Measurements from ENCODE around the gene C4BPA. TPM values are rescaled to one million over a fixed set of nuclear protein-coding genes. Genes with fewer than 3 reads are reported as not detected.

The C4BPA gene
- not detected in 3 replicates for total RNA-seq
- long read RNA-seq, result 0 reads

- H3K27ac Mint-ChIP-seq (ENCODE audit: unreplicated experiment), result no peak within 1 kb of the TSS
- no peaks in the 10 kb centered on the region for H3K4me1 Mint-ChIP-seq (ENCODE audit: low read depth)
- TF ChIP-seq CTCF (IDR thresholded peaks at IDR 0.05), result no peak
- peaks cover 46% of the 10 kb centered on the region for H3K27me3 Mint-ChIP-seq (ENCODE audit: low read depth)
- no peaks in the 10 kb centered on the region for H3K9me3 Mint-ChIP-seq (ENCODE audit: low read depth)
- no peaks in the 10 kb centered on the region for H3K36me3 Mint-ChIP-seq (ENCODE audit: low read depth)
- no peak for DNase-seq (ENCODE audit: low spot score)
- no peak within 1 kb of the TSS for H3K4me3 Mint-ChIP-seq (ENCODE audit: unreplicated experiment)
Observed at GRCh38 chr1:207103892-207104373, at the start of gene C4BPA. Gene C4BPA, plus strand, starts transcription at chr1:207104233. Its CDS starts 8,793 bp downstream, at chr1:207113026.

- Mint-ChIP-seq H3K4me1 (ENCODE audit: low read depth) (peaks cover 31% of the 10 kb centered on the region), H3K27me3 (ENCODE audit: low read depth) (no peaks in the 10 kb centered on the region), H3K36me3 (ENCODE audit: low read depth) (peaks cover 2% of the 10 kb centered on the region), H3K4me3 (ENCODE audit: unreplicated experiment) (no peak overlapping the region), H3K27ac (ENCODE audit: unreplicated experiment) (no peak overlapping the region), H3K9me3 (ENCODE audit: low read depth) (no peaks in the 10 kb centered on the region)
- TF ChIP-seq CTCF (IDR thresholded peaks at IDR 0.05), result no peak
- DNase-seq (ENCODE audit: low spot score), result no peak
Observed at GRCh38 chr1:207054491-207054890, 49.5 kb upstream of the C4BPA start.

GRCh38 chr1:207055386-207056001 lies 48.5 kb upstream of the C4BPA start:
- H3K36me3 Mint-ChIP-seq (ENCODE audit: low read depth), result peaks cover 2% of the 10 kb centered on the region
- peaks cover 27% of the 10 kb centered on the region for H3K4me1 Mint-ChIP-seq (ENCODE audit: low read depth)
- no peak for DNase-seq (ENCODE audit: low spot score)
- no peak for TF ChIP-seq CTCF (IDR thresholded peaks at IDR 0.05)
- no peak overlapping the region for H3K27ac Mint-ChIP-seq (ENCODE audit: unreplicated experiment)
- no peaks in the 10 kb centered on the region for H3K27me3 Mint-ChIP-seq (ENCODE audit: low read depth)
- no peaks in the 10 kb centered on the region for H3K9me3 Mint-ChIP-seq (ENCODE audit: low read depth)
- H3K4me3 Mint-ChIP-seq (ENCODE audit: unreplicated experiment), result no peak overlapping the region

GRCh38 chr1:207056673-207057072 lies 47.4 kb upstream of the C4BPA start:
- H3K4me3 Mint-ChIP-seq (ENCODE audit: unreplicated experiment), result no peak overlapping the region

GRCh38 chr1:207058252-207058651 lies 45.8 kb upstream of the C4BPA start:
- DNase-seq (ENCODE audit: low spot score), result no peak
- peaks cover 4% of the 10 kb centered on the region for H3K4me1 Mint-ChIP-seq (ENCODE audit: low read depth)
- H3K27me3 Mint-ChIP-seq (ENCODE audit: low read depth), result no peaks in the 10 kb centered on the region
- H3K27ac Mint-ChIP-seq (ENCODE audit: unreplicated experiment), result no peak overlapping the region
- no peak overlapping the region for H3K4me3 Mint-ChIP-seq (ENCODE audit: unreplicated experiment)
- TF ChIP-seq CTCF (IDR thresholded peaks at IDR 0.05), result no peak
- H3K9me3 Mint-ChIP-seq (ENCODE audit: low read depth), result no peaks in the 10 kb centered on the region
- H3K36me3 Mint-ChIP-seq (ENCODE audit: low read depth), result peaks cover 20% of the 10 kb centered on the region

More at GRCh38 chr1:207056673-207057072, 47.4 kb upstream of the C4BPA start:
- no peaks in the 10 kb centered on the region for H3K9me3 Mint-ChIP-seq (ENCODE audit: low read depth)
- no peak overlapping the region for H3K27ac Mint-ChIP-seq (ENCODE audit: unreplicated experiment)
- peaks cover 7% of the 10 kb centered on the region for H3K36me3 Mint-ChIP-seq (ENCODE audit: low read depth)
- H3K4me1 Mint-ChIP-seq (ENCODE audit: low read depth), result peaks cover 19% of the 10 kb centered on the region
- no peak for TF ChIP-seq CTCF (IDR thresholded peaks at IDR 0.05)
- DNase-seq (ENCODE audit: low spot score), result no peak
- no peaks in the 10 kb centered on the region for H3K27me3 Mint-ChIP-seq (ENCODE audit: low read depth)
